Measurements from ENCODE around the gene KCNQ1. TPM values are rescaled to one million over a fixed set of nuclear protein-coding genes. Genes with fewer than 3 reads are reported as not detected.

KCNQ1 gene
- polyA plus RNA-seq, 1 of the 3 experiments (the other 2 are of a cell fraction), result 0.05 TPM

- Histone ChIP-seq H3K4me2 (no peak overlapping the region), H3K79me2 (ENCODE audit: insufficient read depth) (no peaks in the 10 kb centered on the region), H4K20me1 (ENCODE audit: insufficient read depth) (no peaks in the 10 kb centered on the region), H3K27me3 (ENCODE audit: insufficient read depth) (no peaks in the 10 kb centered on the region), H3K9me2 (no peaks in the 10 kb centered on the region), H3K27ac (ENCODE audit: low read depth in 2 of 2, low read length in 1 of 2) (no peak overlapping the region), H3K4me1 (ENCODE audit: control insufficient read depth in 1 of 2, insufficient read depth in 2 of 2, low read depth in 1 of 2, low read length in 1 of 2) (no peaks in the 10 kb centered on the region), H3K36me3 (replicated peaks in 1 of 2; ENCODE audit: control insufficient read depth in 1 of 2, insufficient read depth in 2 of 2, low read length in 1 of 2) (no peaks in the 10 kb centered on the region), H3F3A (replicated peaks; ENCODE audit: insufficient read depth) (no peaks in the 10 kb centered on the region), H2AFZ (ENCODE audit: low read depth) (no peak overlapping the region), H3K9ac (no peak overlapping the region), H3K4me3 (ENCODE audit: low read depth in 2 of 2, low read length in 1 of 2) (no peak overlapping the region), H3K9me3 (no peaks in the 10 kb centered on the region)
- POLR2A ChIA-PET, result no interaction called here
- no peak for DNase-seq
- 37% methylated on average over 1 of the region's 1 CpG for WGBS (ENCODE audit: low lambda C conversion rate)
- TF ChIP-seq MAX (IDR thresholded peaks at IDR 0.05; ENCODE audit: low read depth), result no peak
- TF ChIP-seq MEF2A (IDR thresholded peaks at IDR 0.05; ENCODE audit: borderline replicate concordance, low read depth), result no peak
- TF ChIP-seq JUND (IDR thresholded peaks at IDR 0.05), result no peak
- no peak for TF ChIP-seq NFIC (IDR thresholded peaks at IDR 0.05; ENCODE audit: borderline replicate concordance)
- no peak for TF ChIP-seq GABPA (IDR thresholded peaks at IDR 0.05; ENCODE audit: low read depth)
- TF ChIP-seq, protein P1, sequence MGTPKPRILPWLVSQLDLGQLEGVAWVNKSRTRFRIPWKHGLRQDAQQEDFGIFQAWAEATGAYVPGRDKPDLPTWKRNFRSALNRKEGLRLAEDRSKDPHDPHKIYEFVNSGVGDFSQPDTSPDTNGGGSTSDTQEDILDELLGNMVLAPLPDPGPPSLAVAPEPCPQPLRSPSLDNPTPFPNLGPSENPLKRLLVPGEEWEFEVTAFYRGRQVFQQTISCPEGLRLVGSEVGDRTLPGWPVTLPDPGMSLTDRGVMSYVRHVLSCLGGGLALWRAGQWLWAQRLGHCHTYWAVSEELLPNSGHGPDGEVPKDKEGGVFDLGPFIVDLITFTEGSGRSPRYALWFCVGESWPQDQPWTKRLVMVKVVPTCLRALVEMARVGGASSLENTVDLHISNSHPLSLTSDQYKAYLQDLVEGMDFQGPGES (IDR thresholded peaks at IDR 0.05; ENCODE audit: low read depth, low read length), result no peak
- TF ChIP-seq EP300 (IDR thresholded peaks at IDR 0.05; ENCODE audit: borderline replicate concordance in 1 of 2, low read depth in 1 of 2, low read length in 1 of 2), result no peak
- TF ChIP-seq YY1 (IDR thresholded peaks at IDR 0.05; ENCODE audit: low read depth), result no peak
- no peak for TF ChIP-seq USF2 (IDR thresholded peaks at IDR 0.05; ENCODE audit: borderline replicate concordance, low read depth, low read length)
- TF ChIP-seq RFX5 (IDR thresholded peaks at IDR 0.05; ENCODE audit: low read length), result no peak
- TF ChIP-seq NRF1 (IDR thresholded peaks at IDR 0.05; ENCODE audit: low read depth, low read length), result no peak
- TF ChIP-seq TCF12 (IDR thresholded peaks at IDR 0.05), result no peak
- no peak for TF ChIP-seq ELF1 (IDR thresholded peaks at IDR 0.05)
- no peak for TF ChIP-seq PBX3 (IDR thresholded peaks at IDR 0.05)
- TF ChIP-seq CHD2 (IDR thresholded peaks at IDR 0.05; ENCODE audit: low read length, partially characterized antibody), result no peak
- TF ChIP-seq GATA2 (CRISPR knock-in tag; IDR thresholded peaks at IDR 0.05), result no peak
- TF ChIP-seq, protein P2, sequence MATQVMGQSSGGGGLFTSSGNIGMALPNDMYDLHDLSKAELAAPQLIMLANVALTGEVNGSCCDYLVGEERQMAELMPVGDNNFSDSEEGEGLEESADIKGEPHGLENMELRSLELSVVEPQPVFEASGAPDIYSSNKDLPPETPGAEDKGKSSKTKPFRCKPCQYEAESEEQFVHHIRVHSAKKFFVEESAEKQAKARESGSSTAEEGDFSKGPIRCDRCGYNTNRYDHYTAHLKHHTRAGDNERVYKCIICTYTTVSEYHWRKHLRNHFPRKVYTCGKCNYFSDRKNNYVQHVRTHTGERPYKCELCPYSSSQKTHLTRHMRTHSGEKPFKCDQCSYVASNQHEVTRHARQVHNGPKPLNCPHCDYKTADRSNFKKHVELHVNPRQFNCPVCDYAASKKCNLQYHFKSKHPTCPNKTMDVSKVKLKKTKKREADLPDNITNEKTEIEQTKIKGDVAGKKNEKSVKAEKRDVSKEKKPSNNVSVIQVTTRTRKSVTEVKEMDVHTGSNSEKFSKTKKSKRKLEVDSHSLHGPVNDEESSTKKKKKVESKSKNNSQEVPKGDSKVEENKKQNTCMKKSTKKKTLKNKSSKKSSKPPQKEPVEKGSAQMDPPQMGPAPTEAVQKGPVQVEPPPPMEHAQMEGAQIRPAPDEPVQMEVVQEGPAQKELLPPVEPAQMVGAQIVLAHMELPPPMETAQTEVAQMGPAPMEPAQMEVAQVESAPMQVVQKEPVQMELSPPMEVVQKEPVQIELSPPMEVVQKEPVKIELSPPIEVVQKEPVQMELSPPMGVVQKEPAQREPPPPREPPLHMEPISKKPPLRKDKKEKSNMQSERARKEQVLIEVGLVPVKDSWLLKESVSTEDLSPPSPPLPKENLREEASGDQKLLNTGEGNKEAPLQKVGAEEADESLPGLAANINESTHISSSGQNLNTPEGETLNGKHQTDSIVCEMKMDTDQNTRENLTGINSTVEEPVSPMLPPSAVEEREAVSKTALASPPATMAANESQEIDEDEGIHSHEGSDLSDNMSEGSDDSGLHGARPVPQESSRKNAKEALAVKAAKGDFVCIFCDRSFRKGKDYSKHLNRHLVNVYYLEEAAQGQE (IDR thresholded peaks at IDR 0.05; ENCODE audit: low read depth, low read length), result no peak
- TF ChIP-seq RAD21 (IDR thresholded peaks at IDR 0.05; ENCODE audit: low read length), result no peak
- no peak for TF ChIP-seq SMC3 (IDR thresholded peaks at IDR 0.05; ENCODE audit: low read depth, low read length)
- CTCF ChIA-PET, result interaction anchor here (0.6 to 2.9 kb wide), 5 partner anchors 11 to 498 kb away, joined by 3 to 32 read pairs (median 6); partner anchors contain the start of genes KCNQ1 and PHLDA2
Measured at GRCh38 chr11:2431395-2431794, 13.4 kb upstream of the KCNQ1 start.

Measured in SK-N-SH (cell line).